HepG2 (cell line): ENCODE data around the gene MICAL3.
A peak's percentile ranks its signal among the peaks of the same experiment; 100 is the strongest.

Source experiments
- CREM ChIP-seq, 2 experiments: sonication (generic) in 1 of 2; formaldehyde crosslinking in 1 of 2; IDR thresholded peaks; 2 replicates each; pipeline versions ENCODE4 v1.4.0 to v1.6.1; 2016 to 2020; ENCODE audit warnings: antibody characterized with exemption in 1 of 2, mild to moderate bottlenecking in 1 of 2, missing genetic modification reagents in 1 of 2
- DPF2 ChIP-seq: sonication (generic); formaldehyde crosslinking; IDR thresholded peaks from 2 replicates; pipeline ENCODE4 v1.4.0; 2020; ENCODE audit warnings: mild to moderate bottlenecking, low read depth, missing genetic modification reagents, borderline replicate concordance
- HMGA1 ChIP-seq: sonication (generic); formaldehyde crosslinking; conservative IDR thresholded peaks from 2 replicates; pipeline ENCODE4 v1.4.0; 2020; ENCODE audit warnings: missing genetic modification reagents
- NFKB2 ChIP-seq: sonication (generic); formaldehyde crosslinking; IDR thresholded peaks from 2 replicates; pipeline ENCODE4 v1.4.0; 2020; ENCODE audit warnings: missing genetic modification reagents, borderline replicate concordance
- PHF8 ChIP-seq: sonication (generic); formaldehyde crosslinking; IDR thresholded peaks from 2 replicates; pipeline ENCODE4 v1.5.0; 2020; ENCODE audit warnings: missing genetic modification reagents
- POLR2A ChIP-seq, 2 experiments: IDR thresholded peaks; 2 replicates each; pipeline ENCODE4 v1.6.1; 2011; ENCODE audit warnings: low read depth in 2 of 2, low read length in 2 of 2, mild to moderate bottlenecking in 1 of 2, moderate library complexity in 1 of 2; ENCODE audit not compliant: insufficient read depth in 1 of 2
- SETDB1 ChIP-seq: sonication (generic); formaldehyde crosslinking; IDR thresholded peaks from 2 replicates; pipeline ENCODE4 v1.5.1; 2020; ENCODE audit warnings: missing genetic modification reagents, mild to moderate bottlenecking, borderline replicate concordance
- SP4 ChIP-seq: sonication (generic); formaldehyde crosslinking; IDR thresholded peaks from 2 replicates; pipeline ENCODE4 v1.8.1; 2023; ENCODE audit warnings: mild to moderate bottlenecking, missing genetic modification reagents
- SRSF4 ChIP-seq: fragments of 200-400 bp; formaldehyde crosslinking; IDR thresholded peaks from one replicate; pipeline ENCODE4 v1.6.1; 2018; ENCODE audit warnings: mild to moderate bottlenecking, low read depth, low read length, moderate library complexity; ENCODE audit not compliant: poor library complexity, severe bottlenecking
- ZNF761 ChIP-seq: sonication (generic); formaldehyde crosslinking; conservative IDR thresholded peaks from 2 replicates; pipeline ENCODE4 v1.4.0; 2020; ENCODE audit warnings: mild to moderate bottlenecking, missing genetic modification reagents
- ZSCAN22 ChIP-seq: sonication (generic); formaldehyde crosslinking; IDR thresholded peaks from 2 replicates; pipeline ENCODE4 v1.4.0; 2020; ENCODE audit warnings: mild to moderate bottlenecking, missing genetic modification reagents
- TF ChIP-seq, protein P1 (sequence below): sonication (generic); formaldehyde crosslinking; IDR thresholded peaks from 2 replicates; pipeline ENCODE4 v1.5.0; 2020; ENCODE audit warnings: mild to moderate bottlenecking, missing genetic modification reagents, moderate library complexity
- TF ChIP-seq, protein P2 (sequence below): sonication (generic); formaldehyde crosslinking; IDR thresholded peaks from 2 replicates; pipeline ENCODE4 v1.4.0; 2020; ENCODE audit warnings: missing genetic modification reagents, mild to moderate bottlenecking, borderline replicate concordance

DNA sequence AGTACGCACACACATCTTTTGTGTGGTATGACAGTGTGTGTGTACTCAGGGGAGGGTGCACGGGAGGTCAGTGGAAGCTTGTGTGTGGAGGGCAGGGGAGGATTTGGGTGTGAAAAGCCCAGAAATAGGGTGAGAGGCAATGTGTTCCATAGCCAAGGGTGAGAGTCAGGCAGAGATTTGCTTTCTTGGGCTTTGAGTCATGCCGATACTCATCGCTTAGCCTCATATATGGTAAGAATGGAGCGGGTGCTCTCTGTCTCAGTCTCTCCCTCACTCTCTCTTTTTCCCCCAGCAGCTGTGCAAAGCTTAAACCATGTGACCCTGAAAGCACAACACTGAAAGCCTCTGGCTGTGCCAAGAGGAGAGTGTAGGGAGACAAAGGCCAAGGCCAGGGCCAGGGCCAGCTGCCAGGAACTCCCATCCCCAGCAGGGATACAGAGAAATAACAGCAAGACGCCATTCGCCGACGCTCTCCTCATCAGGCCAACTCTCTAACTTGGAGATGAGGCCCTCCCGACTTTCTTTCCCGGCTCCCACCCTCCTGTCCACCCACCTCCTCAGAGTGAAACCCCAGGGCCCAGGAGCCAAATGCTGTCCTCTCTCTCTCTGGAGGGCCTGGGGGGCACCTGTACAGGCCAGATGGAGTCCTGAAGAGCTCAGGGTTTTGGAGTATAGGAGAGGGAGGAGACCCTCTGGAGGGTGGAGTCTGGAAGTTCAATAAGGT is 20.3 kb upstream of the MICAL3 start:
- TF ChIP-seq ZSCAN22 (CRISPR knock-in tag) (no peak), POLR2A (IDR thresholded peaks at IDR 0.05; ENCODE audit: insufficient read depth in 1 of 2, low read depth in 2 of 2, low read length in 2 of 2) (no peak), HMGA1 (CRISPR knock-in tag) (no peak), NFKB2 (CRISPR knock-in tag) (no peak), PHF8 (CRISPR knock-in tag) (no peak; the same call in 1 of the 2 replicates), ZNF761 (CRISPR knock-in tag) (no peak), SETDB1 (CRISPR knock-in tag) (no peak), SP4 (CRISPR knock-in tag) (no peak), SRSF4 (no peak), DPF2 (CRISPR knock-in tag) (no peak), CREM (IDR thresholded peaks at IDR 0.05) (0 out of 2 replicates have a peak, but pooled peaks have one; percentile 44), CREM (CRISPR knock-in tag; IDR thresholded peaks at IDR 0.05) (no peak)
- TF ChIP-seq, protein P1, sequence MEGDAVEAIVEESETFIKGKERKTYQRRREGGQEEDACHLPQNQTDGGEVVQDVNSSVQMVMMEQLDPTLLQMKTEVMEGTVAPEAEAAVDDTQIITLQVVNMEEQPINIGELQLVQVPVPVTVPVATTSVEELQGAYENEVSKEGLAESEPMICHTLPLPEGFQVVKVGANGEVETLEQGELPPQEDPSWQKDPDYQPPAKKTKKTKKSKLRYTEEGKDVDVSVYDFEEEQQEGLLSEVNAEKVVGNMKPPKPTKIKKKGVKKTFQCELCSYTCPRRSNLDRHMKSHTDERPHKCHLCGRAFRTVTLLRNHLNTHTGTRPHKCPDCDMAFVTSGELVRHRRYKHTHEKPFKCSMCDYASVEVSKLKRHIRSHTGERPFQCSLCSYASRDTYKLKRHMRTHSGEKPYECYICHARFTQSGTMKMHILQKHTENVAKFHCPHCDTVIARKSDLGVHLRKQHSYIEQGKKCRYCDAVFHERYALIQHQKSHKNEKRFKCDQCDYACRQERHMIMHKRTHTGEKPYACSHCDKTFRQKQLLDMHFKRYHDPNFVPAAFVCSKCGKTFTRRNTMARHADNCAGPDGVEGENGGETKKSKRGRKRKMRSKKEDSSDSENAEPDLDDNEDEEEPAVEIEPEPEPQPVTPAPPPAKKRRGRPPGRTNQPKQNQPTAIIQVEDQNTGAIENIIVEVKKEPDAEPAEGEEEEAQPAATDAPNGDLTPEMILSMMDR (CRISPR knock-in tag): peak; percentile 16; the same call in 1 of the 2 replicates
- TF ChIP-seq, protein P2, sequence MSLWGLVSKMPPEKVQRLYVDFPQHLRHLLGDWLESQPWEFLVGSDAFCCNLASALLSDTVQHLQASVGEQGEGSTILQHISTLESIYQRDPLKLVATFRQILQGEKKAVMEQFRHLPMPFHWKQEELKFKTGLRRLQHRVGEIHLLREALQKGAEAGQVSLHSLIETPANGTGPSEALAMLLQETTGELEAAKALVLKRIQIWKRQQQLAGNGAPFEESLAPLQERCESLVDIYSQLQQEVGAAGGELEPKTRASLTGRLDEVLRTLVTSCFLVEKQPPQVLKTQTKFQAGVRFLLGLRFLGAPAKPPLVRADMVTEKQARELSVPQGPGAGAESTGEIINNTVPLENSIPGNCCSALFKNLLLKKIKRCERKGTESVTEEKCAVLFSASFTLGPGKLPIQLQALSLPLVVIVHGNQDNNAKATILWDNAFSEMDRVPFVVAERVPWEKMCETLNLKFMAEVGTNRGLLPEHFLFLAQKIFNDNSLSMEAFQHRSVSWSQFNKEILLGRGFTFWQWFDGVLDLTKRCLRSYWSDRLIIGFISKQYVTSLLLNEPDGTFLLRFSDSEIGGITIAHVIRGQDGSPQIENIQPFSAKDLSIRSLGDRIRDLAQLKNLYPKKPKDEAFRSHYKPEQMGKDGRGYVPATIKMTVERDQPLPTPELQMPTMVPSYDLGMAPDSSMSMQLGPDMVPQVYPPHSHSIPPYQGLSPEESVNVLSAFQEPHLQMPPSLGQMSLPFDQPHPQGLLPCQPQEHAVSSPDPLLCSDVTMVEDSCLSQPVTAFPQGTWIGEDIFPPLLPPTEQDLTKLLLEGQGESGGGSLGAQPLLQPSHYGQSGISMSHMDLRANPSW (CRISPR knock-in tag): no peak
